ENCODE data around the gene HIGD1C.

Gene HIGD1C

GRCh38 chr12:50981319-50982239 lies 29.2 kb downstream of the HIGD1C start:
- no peak for DNase-seq (ENCODE audit: low read depth in 2 of 3, low spot score in 2 of 3)

- no peak for DNase-seq (ENCODE audit: low read depth in 2 of 3, low spot score in 2 of 3)
These were observed 32.4 kb downstream of the HIGD1C start for GRCh38 chr12:50984586-50985298.

- no peak for DNase-seq (ENCODE audit: low read depth in 2 of 3, low spot score in 2 of 3)
These were observed 33.0 kb downstream of the HIGD1C start for GRCh38 chr12:50985322-50985721.

DNA sequence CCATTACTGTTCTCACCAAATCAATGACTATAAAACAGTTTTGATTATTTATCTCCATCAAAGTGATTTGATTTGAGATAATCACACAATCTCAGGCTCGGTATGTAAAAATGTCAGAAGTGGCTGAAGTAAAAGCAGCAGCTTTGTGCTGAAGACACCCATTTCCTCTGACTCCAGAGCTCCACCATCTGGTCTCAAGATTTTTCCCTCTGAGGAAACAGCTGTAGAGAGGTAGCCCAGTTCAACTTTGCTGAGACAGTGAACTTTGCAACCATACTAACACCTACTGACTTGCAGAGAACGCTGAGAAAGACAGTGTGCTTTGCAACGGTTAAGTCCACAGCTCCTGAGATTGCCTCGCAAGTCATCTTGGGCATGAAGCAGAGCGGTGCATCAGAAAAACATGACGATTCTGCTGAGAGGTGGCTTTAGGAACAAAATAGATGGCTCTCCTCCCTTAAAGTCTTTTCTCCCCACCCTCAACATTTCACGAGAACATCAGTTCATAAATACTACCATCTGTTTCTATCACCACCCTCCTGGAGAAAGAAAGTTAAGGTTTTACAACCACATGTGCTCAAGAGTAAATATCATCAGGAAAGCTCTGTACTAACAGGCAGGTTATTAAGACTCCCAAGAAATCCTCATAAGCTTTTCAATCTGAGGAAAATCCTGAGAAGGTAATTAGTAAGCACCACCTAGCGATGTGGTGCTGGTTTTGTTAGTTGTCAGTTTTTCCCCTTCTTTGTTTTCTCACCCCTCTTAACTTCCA lies 34.8 kb downstream of the HIGD1C start:
- DNase-seq (ENCODE audit: low read depth in 2 of 3, low spot score in 2 of 3) = no peak

- DNase-seq (ENCODE audit: low read depth in 2 of 3, low spot score in 2 of 3) = no peak
These were observed 35.7 kb downstream of the HIGD1C start for GRCh38 chr12:50988051-50988450.

DNA sequence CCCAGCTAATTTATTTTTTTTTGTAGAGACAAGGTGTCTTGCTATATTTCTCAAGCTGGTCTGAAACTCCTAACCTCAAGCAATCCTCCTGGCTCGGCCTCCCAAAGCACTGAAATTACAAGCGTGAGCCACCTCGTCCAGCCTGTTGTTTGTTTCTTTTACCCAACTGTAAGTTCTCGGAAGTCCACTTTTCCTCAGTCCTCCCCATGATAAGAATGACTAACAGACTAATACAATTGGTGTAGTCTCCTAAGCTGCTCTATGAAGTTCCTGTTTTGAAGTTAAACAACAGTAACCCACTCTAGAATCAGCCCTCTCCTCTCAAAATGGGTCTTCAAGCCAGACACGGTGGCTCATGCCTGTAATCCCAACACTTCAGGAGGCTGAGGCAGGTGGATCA lies 36.5 kb downstream of the HIGD1C start:
- no peak for DNase-seq (ENCODE audit: low read depth in 2 of 3, low spot score in 2 of 3)

- DNase-seq (ENCODE audit: low read depth in 2 of 3, low spot score in 2 of 3) = no peak
These were observed 37.9 kb downstream of the HIGD1C start for GRCh38 chr12:50990147-50990727.

GRCh38 chr12:50990791-50991190 lies 38.4 kb downstream of the HIGD1C start:
- DNase-seq (ENCODE audit: low read depth in 2 of 3, low spot score in 2 of 3) = no peak

GRCh38 chr12:50991291-50991690 lies 38.9 kb downstream of the HIGD1C start:
- DNase-seq (ENCODE audit: low read depth in 2 of 3, low spot score in 2 of 3) = no peak

DNA sequence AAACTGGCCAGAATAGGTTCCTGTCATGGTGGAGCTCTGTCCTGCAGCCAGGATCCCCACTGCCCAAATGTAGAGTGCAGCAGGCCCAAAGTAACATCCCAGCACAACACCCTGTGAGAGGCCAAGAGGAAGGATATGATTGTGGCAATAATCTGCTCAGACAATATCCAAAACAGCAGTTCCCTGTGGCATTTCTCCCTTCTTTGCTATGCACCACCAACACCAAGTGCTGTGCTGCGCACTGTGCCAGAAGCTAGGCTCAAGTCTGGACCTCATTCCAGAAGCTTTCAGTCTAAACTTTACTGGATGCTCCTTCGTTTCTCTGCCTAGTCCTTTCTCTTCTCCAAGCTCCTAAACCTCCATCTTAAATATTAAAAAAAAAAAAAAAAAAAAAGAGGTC lies 40.5 kb downstream of the HIGD1C start:
- DNase-seq (ENCODE audit: low read depth in 2 of 3, low spot score in 2 of 3) = no peak

DNA sequence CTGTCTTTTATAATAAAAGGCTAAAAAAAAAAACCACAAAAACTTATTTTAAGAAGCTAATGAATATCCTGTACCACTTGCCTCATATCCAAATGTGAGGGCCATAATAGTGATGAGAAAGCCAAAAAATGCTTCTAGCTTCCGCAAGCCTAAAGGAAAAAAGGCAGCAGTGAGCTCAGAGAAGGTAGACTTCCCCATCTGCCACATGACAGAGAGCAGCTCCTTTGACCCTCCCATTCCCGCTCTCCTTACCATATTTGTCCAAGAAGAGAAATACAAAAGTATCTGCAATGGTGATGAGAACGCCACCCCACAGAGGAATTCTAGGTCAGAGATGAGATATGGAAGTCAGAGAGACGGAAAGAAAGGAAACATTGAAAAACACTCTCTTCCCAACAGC lies 46.7 kb downstream of the HIGD1C start:
- DNase-seq (ENCODE audit: low read depth in 2 of 3, low spot score in 2 of 3) = no peak

GRCh38 chr12:51000245-51000644 lies 47.9 kb downstream of the HIGD1C start:
- no peak for DNase-seq (ENCODE audit: low read depth in 2 of 3, low spot score in 2 of 3)

- DNase-seq (ENCODE audit: low read depth in 2 of 3, low spot score in 2 of 3) = no peak
These were observed 49.5 kb downstream of the HIGD1C start for GRCh38 chr12:51001799-51002198.

DNA sequence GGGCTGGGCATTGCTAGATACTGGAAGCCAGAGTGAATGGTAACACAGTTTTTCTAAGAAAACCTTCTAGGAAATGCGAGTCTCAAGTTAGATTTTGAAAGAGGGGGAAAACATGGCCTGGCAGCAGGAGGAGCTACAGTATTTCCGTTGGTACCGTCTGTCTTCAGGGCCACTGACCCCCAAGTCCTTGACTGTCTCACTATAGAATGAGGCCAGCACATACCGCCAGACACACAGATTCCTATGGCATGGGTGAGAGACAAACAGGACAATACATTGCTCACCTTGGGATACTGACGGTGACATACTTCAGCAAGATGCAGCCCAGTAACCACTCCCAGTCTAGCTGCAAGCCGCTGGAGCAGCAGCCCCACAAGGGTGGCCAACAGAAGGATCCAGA lies 52.2 kb downstream of the HIGD1C start:
- DNase-seq (ENCODE audit: low read depth in 2 of 3, low spot score in 2 of 3) = no peak

- no peak for DNase-seq (ENCODE audit: low read depth in 2 of 3, low spot score in 2 of 3)
These were observed 52.7 kb downstream of the HIGD1C start for GRCh38 chr12:51005030-51005429.

DNA sequence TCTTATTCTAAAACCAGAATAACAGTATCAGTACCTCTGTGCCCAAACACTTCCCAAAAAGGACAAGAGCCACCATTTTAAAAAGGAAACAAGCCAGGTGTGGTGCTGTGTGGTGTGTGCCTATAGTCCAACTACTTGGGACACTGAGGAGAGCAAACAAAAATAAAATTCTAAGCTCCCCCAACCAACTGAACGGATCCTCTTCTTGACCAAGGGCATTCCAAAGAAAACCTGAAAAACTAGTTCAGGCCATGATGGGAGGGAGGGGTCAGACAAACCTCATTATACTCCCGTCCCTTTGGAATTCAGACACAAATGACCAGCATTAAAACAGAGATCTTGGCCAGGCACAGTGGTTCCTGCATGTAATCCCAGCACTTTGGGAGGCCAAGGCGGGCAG lies 53.3 kb downstream of the HIGD1C start:
- DNase-seq (ENCODE audit: low read depth in 2 of 3, low spot score in 2 of 3) = no peak

GRCh38 chr12:51008329-51009055 lies 56.1 kb downstream of the HIGD1C start:
- DNase-seq (ENCODE audit: low read depth in 2 of 3, low spot score in 2 of 3) = no peak

GRCh38 chr12:51009056-51009440 lies 56.7 kb downstream of the HIGD1C start:
- no peak for DNase-seq (ENCODE audit: low read depth in 2 of 3, low spot score in 2 of 3)

DNA sequence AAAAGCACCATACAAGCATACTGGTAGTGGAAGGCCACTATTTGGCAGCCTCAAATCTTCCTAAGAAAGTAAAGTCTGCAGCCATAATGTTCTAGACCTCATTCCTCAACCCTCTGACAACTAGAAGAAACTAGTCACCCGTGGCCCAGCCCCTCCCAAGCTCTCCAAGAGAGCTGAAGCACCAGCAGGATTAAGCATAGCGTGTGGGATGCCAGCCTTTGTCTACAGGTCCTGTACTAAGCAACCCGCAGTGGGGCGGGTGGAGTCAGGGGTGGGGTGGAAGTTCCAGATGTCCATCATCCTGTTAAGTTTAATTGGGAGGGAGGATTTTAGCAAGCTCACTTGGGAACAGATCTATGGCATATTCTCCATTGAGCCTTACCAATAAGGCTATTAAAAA lies 59.6 kb downstream of the HIGD1C start:
- DNase-seq (ENCODE audit: low read depth in 2 of 3, low spot score in 2 of 3) = no peak

GRCh38 chr12:51012570-51013236 lies 60.4 kb downstream of the HIGD1C start:
- no peak for DNase-seq (ENCODE audit: low read depth in 2 of 3, low spot score in 2 of 3)

Data from activated CD8-positive, alpha-beta memory T cell treated with anti-CD3 and anti-CD28 coated beads for 48 hours (primary cell).